Small intestine (tissue), 7 donors: ENCODE measurements around the gene PGM5. TPM values are rescaled to one million over a fixed set of nuclear protein-coding genes. Genes with fewer than 3 reads are reported as not detected.
"Not testable (repeated sequence)": the region's sequence is repeated elsewhere in the genome, so short reads cannot be mapped to it uniquely, and the experiment has no call there.

ENCODE experiments used
- DNase-seq, 2 donors: peaks; one replicate each; pipeline versions ENCODE4 v3.0.0 to v3.0.0-alpha.2; 2013
- FAIRE-seq: peaks from 2 replicates; lab custom pipeline; 2012; peaks lifted over from hg19 to GRCh38; lab: Jason Lieb, UNC
- H3K27ac ChIP-seq, 3 donors: one replicate each; pipeline ENCODE4 v1.5.1; 2013; ENCODE audit warnings: low read length in 2 of 3, mild to moderate bottlenecking in 2 of 3, control low read depth in 1 of 3, inconsistent platforms in 1 of 3, low read depth in 1 of 3, moderate library complexity in 1 of 3
- H3K27me3 ChIP-seq, 3 donors: one replicate each; pipeline ENCODE4 v1.6.1; 2013; ENCODE audit warnings: low read length in 3 of 3, inconsistent platforms in 1 of 3; ENCODE audit not compliant: control insufficient read depth in 3 of 3, insufficient read depth in 3 of 3
- H3K36me3 ChIP-seq, 3 donors: one replicate each; pipeline ENCODE4 v1.6.1; 2013; ENCODE audit warnings: low read length in 3 of 3, inconsistent platforms in 1 of 3, low read depth in 1 of 3, mild to moderate bottlenecking in 1 of 3, moderate library complexity in 1 of 3; ENCODE audit not compliant: control insufficient read depth in 3 of 3, insufficient read depth in 2 of 3
- H3K4me1 ChIP-seq, 3 donors: one replicate each; pipeline ENCODE4 v1.6.1; 2013; ENCODE audit warnings: low read length in 2 of 3, inconsistent platforms in 1 of 3, low read depth in 1 of 3, mild to moderate bottlenecking in 1 of 3, moderate library complexity in 1 of 3; ENCODE audit not compliant: control insufficient read depth in 3 of 3, insufficient read depth in 2 of 3
- H3K4me3 ChIP-seq, 3 donors: one replicate each; pipeline ENCODE4 v1.5.1; 2013; ENCODE audit warnings: low read length in 3 of 3, control low read depth in 1 of 3, inconsistent platforms in 1 of 3, low read depth in 1 of 3, mild to moderate bottlenecking in 1 of 3, moderate library complexity in 1 of 3
- H3K9me3 ChIP-seq, 2 donors: one replicate each; pipeline ENCODE4 v1.6.1; 2013; ENCODE audit warnings: low read depth in 1 of 2, low read length in 1 of 2; ENCODE audit not compliant: control insufficient read depth in 2 of 2, insufficient read depth in 1 of 2
- WGBS, 3 donors: extraction: QIAGEN DNeasy Blood & Tissue Kit; methylation state at CpG; one replicate each; pipeline ENCODE4 v1.1.7; 2013; 5-methylcytosine and 5-hydroxymethylcytosine counted together
- polyA plus RNA-seq, 4 donors: library from polyadenylated mRNA; stranded (reverse) in 3 of 4; unstranded in 1 of 4; fragments of 200-250 nt in 3 of 4; fragments of 120-200 nt in 1 of 4; gene quantifications; one replicate each; pipeline versions ENCODE4 v1.2.1 to v1.2.3, GENCODE V29; 2013
- donor health status: healthy with polysubstance abuse.
- donor health status: control.
- donor health status: control.
- donor health status: Bipolar disorder and iron deficiency.
- donor health status: healthy.

Gene PGM5
- polyA plus RNA-seq, 4 donors: 1.6 to 21.8 (median 6.7) TPM

GRCh38 chr9:68390737-68391136 lies 34.3 kb downstream of the PGM5 start:
- not testable (repeated sequence) for DNase-seq, H3K27me3 ChIP-seq, FAIRE-seq, H3K4me1 ChIP-seq, H3K27ac ChIP-seq, H3K4me3 ChIP-seq, H3K36me3 ChIP-seq, H3K9me3 ChIP-seq
- 89 to 96% (median 92%) methylated on average over 1 of the region's 1 CpG for WGBS, 3 donors

GRCh38 chr9:68396411-68397094 lies 40.1 kb downstream of the PGM5 start:
- WGBS, 3 donors: 21 to 50% (median 24%) methylated on average over 1 of the region's 1 CpG
- H3K9me3 ChIP-seq, H3K36me3 ChIP-seq, H3K4me1 ChIP-seq, DNase-seq, H3K27me3 ChIP-seq, H3K27ac ChIP-seq, H3K4me3 ChIP-seq, FAIRE-seq: not testable (repeated sequence)

- H3K9me3 ChIP-seq, H3K27me3 ChIP-seq, DNase-seq, FAIRE-seq, H3K36me3 ChIP-seq, H3K4me1 ChIP-seq, H3K4me3 ChIP-seq, H3K27ac ChIP-seq: not testable (repeated sequence)
- WGBS, 3 donors: 52 to 66% (median 53%) methylated on average over 2 of the region's 2 CpGs
Observed at GRCh38 chr9:68397095-68397423, 40.6 kb downstream of the PGM5 start.

- H3K9me3 ChIP-seq, H3K4me1 ChIP-seq, H3K4me3 ChIP-seq, H3K36me3 ChIP-seq, H3K27ac ChIP-seq, H3K27me3 ChIP-seq, DNase-seq, FAIRE-seq: not testable (repeated sequence)
- WGBS, 3 donors: 46 to 68% (median 56%) methylated on average over 3 of the region's 3 CpGs
Observed at GRCh38 chr9:68397796-68398195, 41.4 kb downstream of the PGM5 start.

- not testable (repeated sequence) for DNase-seq, H3K27me3 ChIP-seq, H3K36me3 ChIP-seq, FAIRE-seq, H3K4me1 ChIP-seq, H3K27ac ChIP-seq, H3K9me3 ChIP-seq, H3K4me3 ChIP-seq
- WGBS, 3 donors: 29 to 69% (median 61%) methylated on average over 1 of the region's 1 CpG
Observed at GRCh38 chr9:68398324-68398723, 41.9 kb downstream of the PGM5 start.

GRCh38 chr9:68404421-68405185 lies 48.2 kb downstream of the PGM5 start:
- not testable (repeated sequence) for H3K27me3 ChIP-seq, FAIRE-seq, H3K27ac ChIP-seq, H3K9me3 ChIP-seq, H3K4me1 ChIP-seq, H3K36me3 ChIP-seq, DNase-seq, H3K4me3 ChIP-seq
- 63 to 87% (median 79%) methylated on average over 2 to 3 of the region's 3 CpGs for WGBS, 3 donors

GRCh38 chr9:68411865-68412264 lies 55.5 kb downstream of the PGM5 start:
- H3K27me3 ChIP-seq, DNase-seq, H3K36me3 ChIP-seq, H3K27ac ChIP-seq, H3K4me3 ChIP-seq, FAIRE-seq, H3K9me3 ChIP-seq, H3K4me1 ChIP-seq: not testable (repeated sequence)

- not testable (repeated sequence) for H3K9me3 ChIP-seq, H3K27me3 ChIP-seq, H3K27ac ChIP-seq, H3K4me3 ChIP-seq, H3K4me1 ChIP-seq, FAIRE-seq, H3K36me3 ChIP-seq, DNase-seq
- 79 to 96% (median 86%) methylated on average over 2 of the region's 2 CpGs for WGBS, 3 donors
Observed at GRCh38 chr9:68412754-68413153, 56.3 kb downstream of the PGM5 start.
